Measurements from ENCODE around the gene FLACC1.

The FLACC1 gene

GRCh38 chr2:201266629-201267028, 90.5 kb downstream of the FLACC1 start:
- no peak for DNase-seq
- Mint-ChIP-seq H3K27ac (no peak overlapping the region), H3K4me3 (no peak overlapping the region), H3K36me3 (ENCODE audit: low read depth) (no peaks in the 10 kb centered on the region), H3K27me3 (ENCODE audit: low read depth, poor library complexity) (peaks cover 9% of the 10 kb centered on the region), H3K9me3 (no peaks in the 10 kb centered on the region), H3K4me1 (peaks cover 17% of the 10 kb centered on the region)
- no peak for TF ChIP-seq CTCF (IDR thresholded peaks at IDR 0.05)

GRCh38 chr2:201264472-201265173, 92.5 kb downstream of the FLACC1 start:
- H3K36me3 Mint-ChIP-seq (ENCODE audit: low read depth), result no peaks in the 10 kb centered on the region
- H3K4me1 Mint-ChIP-seq, result peaks cover 25% of the 10 kb centered on the region
- H3K4me3 Mint-ChIP-seq, result no peak overlapping the region
- TF ChIP-seq CTCF (IDR thresholded peaks at IDR 0.05), result no peak
- H3K27me3 Mint-ChIP-seq (ENCODE audit: low read depth, poor library complexity), result peaks cover 6% of the 10 kb centered on the region
- no peaks in the 10 kb centered on the region for H3K9me3 Mint-ChIP-seq
- no peak for DNase-seq
- H3K27ac Mint-ChIP-seq, result no peak overlapping the region

GRCh38 chr2:201263779-201264178, 93.4 kb downstream of the FLACC1 start:
- Mint-ChIP-seq H3K4me3 (no peak overlapping the region), H3K27ac (no peak overlapping the region), H3K4me1 (peaks cover 30% of the 10 kb centered on the region), H3K27me3 (ENCODE audit: low read depth, poor library complexity) (peaks cover 6% of the 10 kb centered on the region), H3K36me3 (ENCODE audit: low read depth) (no peaks in the 10 kb centered on the region), H3K9me3 (no peaks in the 10 kb centered on the region)
- no peak for TF ChIP-seq CTCF (IDR thresholded peaks at IDR 0.05)
- no peak for DNase-seq

- DNase-seq, result no peak
- peaks cover 6% of the 10 kb centered on the region for H3K27me3 Mint-ChIP-seq (ENCODE audit: low read depth, poor library complexity)
- peak overlapping the region; percentile 1 for H3K4me3 Mint-ChIP-seq
- no peaks in the 10 kb centered on the region for H3K9me3 Mint-ChIP-seq
- no peak overlapping the region for H3K27ac Mint-ChIP-seq
- no peak for TF ChIP-seq CTCF (IDR thresholded peaks at IDR 0.05)
- H3K4me1 Mint-ChIP-seq, result peaks cover 41% of the 10 kb centered on the region
- H3K36me3 Mint-ChIP-seq (ENCODE audit: low read depth), result no peaks in the 10 kb centered on the region
Measured at GRCh38 chr2:201262718-201263117, 94.4 kb downstream of the FLACC1 start.

GRCh38 chr2:201261906-201262305, 95.2 kb downstream of the FLACC1 start:
- Mint-ChIP-seq H3K4me1 (peaks cover 47% of the 10 kb centered on the region), H3K9me3 (no peaks in the 10 kb centered on the region), H3K4me3 (no peak overlapping the region), H3K27ac (no peak overlapping the region), H3K27me3 (ENCODE audit: low read depth, poor library complexity) (peaks cover 6% of the 10 kb centered on the region), H3K36me3 (ENCODE audit: low read depth) (no peaks in the 10 kb centered on the region)
- no peak for DNase-seq
- no peak for TF ChIP-seq CTCF (IDR thresholded peaks at IDR 0.05)

GRCh38 chr2:201261471-201261870, 95.7 kb downstream of the FLACC1 start:
- Mint-ChIP-seq H3K27ac (no peak overlapping the region), H3K9me3 (no peaks in the 10 kb centered on the region), H3K4me3 (no peak overlapping the region), H3K27me3 (ENCODE audit: low read depth, poor library complexity) (peaks cover 4% of the 10 kb centered on the region), H3K36me3 (ENCODE audit: low read depth) (no peaks in the 10 kb centered on the region), H3K4me1 (peaks cover 42% of the 10 kb centered on the region)
- DNase-seq, result no peak
- no peak for TF ChIP-seq CTCF (IDR thresholded peaks at IDR 0.05)
